Neural cell (in vitro differentiated cells): ENCODE results near the gene PTPRK. TPM values are rescaled to one million over a fixed set of nuclear protein-coding genes. Genes with fewer than 3 reads are reported as not detected.

Experiments
- H2AFZ ChIP-seq: fragments of 200-600, 300-800 bp; sonication (generic), shearing (Covaris generic); 2 replicates; pipeline ENCODE4 v1.6.0; 2014; ENCODE audit warnings: low read depth, mild to moderate bottlenecking, antibody characterized with exemption, low read length, moderate library complexity
- H3F3A ChIP-seq: fragments of 200-600 bp; shearing (Covaris generic); 2 replicates; pipeline ENCODE4 v1.6.1; 2016; ENCODE audit warnings: mild to moderate bottlenecking, moderate library complexity, mixed read lengths, antibody characterized with exemption, low read length; ENCODE audit not compliant: insufficient read depth, poor library complexity, severe bottlenecking
- H3K27ac ChIP-seq: fragments of 200-600, 300-800 bp; sonication (generic), shearing (Covaris generic); 2 replicates; pipeline ENCODE4 v1.5.1; 2014; ENCODE audit warnings: mild to moderate bottlenecking, low read length, moderate library complexity
- H3K27me3 ChIP-seq: fragments of 300-800, 200-600 bp; sonication (generic), shearing (Covaris generic); 2 replicates; pipeline ENCODE4 v1.6.0; 2014; ENCODE audit warnings: mild to moderate bottlenecking, low read depth, low read length, moderate library complexity; ENCODE audit not compliant: insufficient read depth
- H3K36me3 ChIP-seq: fragments of 300-800, 200-600 bp; sonication (generic), shearing (Covaris generic); 2 replicates; pipeline ENCODE4 v1.5.1; 2014; ENCODE audit warnings: mild to moderate bottlenecking, antibody characterized with exemption, low read length, moderate library complexity; ENCODE audit not compliant: insufficient read depth
- H3K4me2 ChIP-seq: fragments of 300-800, 200-600 bp; sonication (generic), shearing (Covaris generic); 2 replicates; pipeline ENCODE4 v1.6.0; 2014; ENCODE audit warnings: mild to moderate bottlenecking, low read length
- H3K4me3 ChIP-seq: fragments of 300-800, 200-600 bp; sonication (generic), shearing (Covaris generic); 2 replicates; pipeline ENCODE4 v1.5.1; 2014; ENCODE audit warnings: mild to moderate bottlenecking, low read length, moderate library complexity
- H3K79me2 ChIP-seq: fragments of 200-600 bp; shearing (Covaris generic); replicated peaks from 2 replicates; pipeline ENCODE4 v1.6.0; 2014; ENCODE audit warnings: mild to moderate bottlenecking, low read length, moderate library complexity; ENCODE audit not compliant: insufficient read depth
- H3K9ac ChIP-seq: fragments of 300-800, 200-600 bp; sonication (generic), shearing (Covaris generic); 2 replicates; pipeline ENCODE4 v1.6.1; 2016; ENCODE audit warnings: mild to moderate bottlenecking, low read length, mixed read lengths
- H3K9me2 ChIP-seq: fragments of 200-600 bp; shearing (Covaris generic); 2 replicates; pipeline ENCODE4 v1.6.1; 2016; ENCODE audit warnings: mild to moderate bottlenecking, low read length, mixed read lengths; ENCODE audit not compliant: insufficient read depth
- H3K9me3 ChIP-seq: fragments of 200-600, 300-800 bp; sonication (generic), shearing (Covaris generic); 2 replicates; pipeline ENCODE4 v1.6.1; 2016; ENCODE audit warnings: mild to moderate bottlenecking, mixed run types, low read length, moderate library complexity, mixed read lengths
- H4K20me1 ChIP-seq: fragments of 200-600 bp; shearing (Covaris generic); 2 replicates; pipeline ENCODE4 v1.6.1; 2016; ENCODE audit warnings: mild to moderate bottlenecking, mixed run types; ENCODE audit not compliant: insufficient read depth
- EP300 ChIP-seq: fragments of 450-650 bp; conservative IDR thresholded peaks from 2 replicates; pipeline ENCODE4 v1.6.1; 2014; ENCODE audit warnings: antibody characterized with exemption, mild to moderate bottlenecking, moderate library complexity; ENCODE audit not compliant: poor library complexity, severe bottlenecking
- EZH2 ChIP-seq: fragments of 200-600, 300-800 bp; shearing (Covaris generic), sonication (generic); IDR thresholded peaks from 2 replicates; pipeline ENCODE4 v1.6.1; 2014; ENCODE audit warnings: antibody characterized with exemption, low read length, borderline replicate concordance, mild to moderate bottlenecking; ENCODE audit not compliant: insufficient read depth, poor library complexity, severe bottlenecking
- MXI1 ChIP-seq: fragments of 450-650 bp; conservative IDR thresholded peaks from 2 replicates; pipeline ENCODE4 v1.6.1; 2014; ENCODE audit warnings: antibody characterized with exemption, mild to moderate bottlenecking; ENCODE audit not compliant: poor library complexity, severe bottlenecking
- POLR2AphosphoS5 ChIP-seq: IDR thresholded peaks from 2 replicates; pipeline ENCODE4 v1.6.1; 2012
- RAD21 ChIP-seq: fragments of 450-650 bp; conservative IDR thresholded peaks from 2 replicates; pipeline ENCODE4 v1.6.1; 2014; ENCODE audit warnings: antibody characterized with exemption, mild to moderate bottlenecking, moderate library complexity
- REST ChIP-seq: IDR thresholded peaks from 2 replicates; pipeline ENCODE4 v1.6.1; 2012; ENCODE audit warnings: borderline replicate concordance
- SMC3 ChIP-seq: fragments of 450-650 bp; conservative IDR thresholded peaks from 2 replicates; pipeline ENCODE4 v1.6.1; 2014; ENCODE audit warnings: antibody characterized with exemption, mild to moderate bottlenecking, moderate library complexity; ENCODE audit not compliant: poor library complexity
- TAF1 ChIP-seq: IDR thresholded peaks from 2 replicates; pipeline ENCODE4 v1.6.1; 2012; ENCODE audit warnings: low read depth
- polyA plus RNA-seq: library from polyadenylated mRNA; depleted of rRNA; stranded (reverse); fragments of >200 nt; gene quantifications from 2 replicates; pipeline ENCODE4 v1.2.3, GENCODE V29; 2014
- TF ChIP-seq, protein P1 (sequence below): fragments of 450-650 bp; IDR thresholded peaks from 2 replicates; pipeline ENCODE4 v1.5.1; 2014; ENCODE audit warnings: antibody characterized with exemption, mild to moderate bottlenecking, moderate library complexity; ENCODE audit not compliant: poor library complexity, severe bottlenecking

Gene PTPRK
- polyA plus RNA-seq, 1 donor from 2014 or later: 10.4 TPM

DNA sequence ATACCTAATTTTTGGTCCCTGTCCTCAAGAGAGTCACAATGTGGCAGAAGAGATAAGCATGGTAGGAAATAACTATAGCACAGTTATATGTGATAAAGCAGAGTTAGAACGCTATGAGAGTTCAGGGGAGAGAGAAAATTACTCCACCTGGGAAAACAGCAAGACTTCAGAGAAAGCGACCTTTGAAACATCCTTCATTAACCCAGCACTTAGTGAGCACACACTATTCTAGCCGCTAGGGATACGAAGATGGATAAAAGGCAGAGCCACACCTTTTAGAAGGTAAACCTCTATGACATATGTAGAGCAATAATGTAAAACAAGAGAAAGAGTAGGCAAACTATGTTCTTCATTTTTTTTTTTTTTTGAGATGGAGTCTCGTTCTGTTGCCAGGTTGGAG lies 264.3 kb downstream of the PTPRK start:
- Histone ChIP-seq H3K9me3 (no peaks in the 10 kb centered on the region), H3K9ac (no peak overlapping the region), H4K20me1 (no peaks in the 10 kb centered on the region), H3K27me3 (no peaks in the 10 kb centered on the region), H2AFZ (no peak overlapping the region), H3K4me3 (no peak overlapping the region), H3K36me3 (no peaks in the 10 kb centered on the region), H3K27ac (no peak overlapping the region), H3K9me2 (no peaks in the 10 kb centered on the region), H3K79me2 (no peaks in the 10 kb centered on the region), H3K4me2 (no peak overlapping the region), H3F3A (no peaks in the 10 kb centered on the region)
- TF ChIP-seq EZH2 (no peak), TAF1 (no peak), REST (no peak), POLR2AphosphoS5 (no peak), EP300 (no peak), MXI1 (no peak), RAD21 (no peak), SMC3 (no peak)
- TF ChIP-seq, protein P1, sequence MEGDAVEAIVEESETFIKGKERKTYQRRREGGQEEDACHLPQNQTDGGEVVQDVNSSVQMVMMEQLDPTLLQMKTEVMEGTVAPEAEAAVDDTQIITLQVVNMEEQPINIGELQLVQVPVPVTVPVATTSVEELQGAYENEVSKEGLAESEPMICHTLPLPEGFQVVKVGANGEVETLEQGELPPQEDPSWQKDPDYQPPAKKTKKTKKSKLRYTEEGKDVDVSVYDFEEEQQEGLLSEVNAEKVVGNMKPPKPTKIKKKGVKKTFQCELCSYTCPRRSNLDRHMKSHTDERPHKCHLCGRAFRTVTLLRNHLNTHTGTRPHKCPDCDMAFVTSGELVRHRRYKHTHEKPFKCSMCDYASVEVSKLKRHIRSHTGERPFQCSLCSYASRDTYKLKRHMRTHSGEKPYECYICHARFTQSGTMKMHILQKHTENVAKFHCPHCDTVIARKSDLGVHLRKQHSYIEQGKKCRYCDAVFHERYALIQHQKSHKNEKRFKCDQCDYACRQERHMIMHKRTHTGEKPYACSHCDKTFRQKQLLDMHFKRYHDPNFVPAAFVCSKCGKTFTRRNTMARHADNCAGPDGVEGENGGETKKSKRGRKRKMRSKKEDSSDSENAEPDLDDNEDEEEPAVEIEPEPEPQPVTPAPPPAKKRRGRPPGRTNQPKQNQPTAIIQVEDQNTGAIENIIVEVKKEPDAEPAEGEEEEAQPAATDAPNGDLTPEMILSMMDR: no peak

- Histone ChIP-seq H3F3A (peaks cover 4% of the 10 kb centered on the region), H3K4me3 (no peak overlapping the region), H3K79me2 (no peaks in the 10 kb centered on the region), H3K27ac (no peak overlapping the region), H3K36me3 (no peaks in the 10 kb centered on the region), H3K27me3 (no peaks in the 10 kb centered on the region), H2AFZ (no peak overlapping the region), H3K9ac (no peak overlapping the region), H3K9me3 (no peaks in the 10 kb centered on the region), H3K9me2 (no peaks in the 10 kb centered on the region), H4K20me1 (no peaks in the 10 kb centered on the region), H3K4me2 (no peak overlapping the region)
- TF ChIP-seq EP300 (no peak), EZH2 (no peak), SMC3 (no peak)
These were observed 267.8 kb downstream of the PTPRK start for GRCh38 chr6:128252341-128253176.
